ENCODE measurements around the gene ZNF768.
"Not testable (repeated sequence)": the region's sequence is repeated elsewhere in the genome, so short reads cannot be mapped to it uniquely, and the experiment has no call there.

ZNF768 gene

DNA sequence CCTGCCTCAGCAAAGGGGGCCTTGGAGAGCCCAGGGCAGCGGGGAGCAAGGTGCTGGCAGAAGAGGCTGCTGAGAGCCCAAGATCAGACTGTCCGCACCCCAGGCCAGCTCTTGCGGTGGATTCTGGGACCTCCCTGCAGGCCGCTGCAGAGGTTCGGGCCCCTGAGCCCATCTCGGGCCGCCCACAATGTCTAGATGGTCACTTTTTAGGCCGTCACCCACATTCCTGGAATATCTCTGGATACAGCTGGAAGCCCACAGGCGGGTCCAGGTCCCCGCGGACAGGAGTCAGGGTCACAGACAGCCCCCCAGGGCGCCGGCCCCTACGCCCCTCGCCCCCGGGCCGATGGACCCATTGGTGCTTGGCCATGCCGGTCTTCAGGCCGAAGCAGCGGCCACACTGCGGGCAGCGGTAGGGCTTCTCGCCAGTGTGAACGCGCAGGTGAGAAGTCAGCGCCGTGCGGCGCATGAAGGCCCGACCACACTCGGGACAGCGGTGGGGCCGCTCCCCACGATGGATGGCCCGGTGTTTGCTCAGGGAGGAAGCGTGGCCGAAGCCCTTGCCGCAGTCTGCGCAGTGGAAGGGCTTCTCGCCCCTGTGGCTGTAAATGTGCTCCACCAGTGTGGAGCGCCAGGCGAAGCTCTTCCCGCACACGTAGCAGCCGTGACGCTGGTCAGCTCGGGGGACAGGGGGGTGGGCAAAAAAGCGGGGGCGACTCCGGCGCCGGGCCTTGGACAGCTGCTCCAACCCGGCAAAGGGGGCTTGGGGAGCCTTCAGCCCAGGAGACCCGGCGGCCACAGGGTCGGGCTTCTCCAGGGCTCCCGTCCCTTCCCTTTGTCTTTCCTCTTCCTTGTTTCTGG is 6.1 kb upstream of the ZNF768 start:
- no peak for DNase-seq

DNA sequence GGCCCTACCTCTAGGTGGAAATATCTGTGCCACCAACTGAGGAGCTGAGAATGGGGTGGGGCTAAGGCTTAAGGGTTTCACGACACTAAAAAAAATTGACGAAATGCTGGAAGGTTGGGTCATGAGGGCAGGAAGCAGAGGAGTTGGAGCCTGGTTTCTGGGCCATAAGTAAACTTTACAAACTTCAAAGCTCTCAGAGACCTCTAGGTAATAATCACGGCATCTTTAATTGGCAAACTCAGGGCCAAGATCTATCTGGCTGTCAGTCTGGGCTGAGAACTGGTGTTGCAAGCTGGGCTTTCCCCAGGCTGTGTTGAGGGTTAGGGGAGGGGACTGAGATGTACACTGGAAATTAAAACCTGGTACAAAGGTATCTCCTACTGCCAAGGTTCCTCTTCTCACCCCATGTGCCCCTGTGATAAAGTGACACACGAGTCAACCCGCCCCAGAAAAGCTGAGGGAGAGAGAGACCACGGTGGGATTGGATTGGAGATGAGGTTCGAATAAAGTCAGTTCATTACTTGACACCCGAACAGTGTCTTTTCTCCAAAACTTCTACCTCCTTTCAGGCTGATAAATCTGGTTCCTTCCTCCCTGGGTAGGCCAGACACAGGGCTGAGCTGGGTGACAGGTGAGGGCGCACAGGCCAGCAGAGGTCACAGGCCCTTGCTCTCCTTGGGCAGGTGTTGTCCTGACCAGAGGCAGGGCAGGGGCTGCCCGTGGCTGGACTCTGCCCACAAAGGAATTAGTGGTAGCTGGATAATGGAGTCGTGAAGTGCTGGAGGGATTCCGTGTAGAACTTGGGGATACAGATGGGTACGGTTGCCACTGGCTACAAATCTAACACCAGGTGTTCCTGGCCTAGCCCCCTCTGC is 4.0 kb upstream of the ZNF768 start:
- DNase-seq: no peak

DNA sequence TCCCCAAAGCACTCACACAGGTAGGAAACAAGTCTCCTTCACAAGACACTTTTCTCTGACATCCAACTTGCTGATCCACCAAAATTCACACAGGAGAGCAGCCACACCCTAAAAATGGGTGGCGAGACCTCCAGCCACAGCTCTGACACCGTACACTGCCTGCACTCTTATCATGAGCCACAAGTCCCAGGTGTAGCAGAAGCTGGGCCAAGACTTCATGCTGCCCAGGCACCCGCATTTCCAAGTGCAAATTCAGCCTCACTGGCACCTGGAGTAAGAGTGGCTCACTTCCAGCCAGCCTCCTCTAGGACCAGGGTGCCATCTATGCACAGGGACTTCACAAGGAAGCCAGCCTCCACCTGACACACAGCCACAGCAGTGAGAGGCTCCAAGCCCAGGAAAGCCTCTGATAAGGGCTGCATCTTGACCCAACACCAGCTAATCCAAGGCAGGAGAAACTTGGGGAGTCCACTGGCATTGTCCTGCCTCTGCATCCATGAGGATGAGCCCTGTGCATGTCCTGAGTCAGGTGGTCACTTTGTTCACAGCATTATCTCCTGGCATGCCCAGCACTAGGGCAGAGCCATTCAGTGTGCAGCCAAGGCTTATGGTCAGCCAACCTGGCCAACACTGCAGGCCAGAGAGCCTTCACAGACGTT is 2.6 kb upstream of the ZNF768 start:
- DNase-seq: no peak

DNA sequence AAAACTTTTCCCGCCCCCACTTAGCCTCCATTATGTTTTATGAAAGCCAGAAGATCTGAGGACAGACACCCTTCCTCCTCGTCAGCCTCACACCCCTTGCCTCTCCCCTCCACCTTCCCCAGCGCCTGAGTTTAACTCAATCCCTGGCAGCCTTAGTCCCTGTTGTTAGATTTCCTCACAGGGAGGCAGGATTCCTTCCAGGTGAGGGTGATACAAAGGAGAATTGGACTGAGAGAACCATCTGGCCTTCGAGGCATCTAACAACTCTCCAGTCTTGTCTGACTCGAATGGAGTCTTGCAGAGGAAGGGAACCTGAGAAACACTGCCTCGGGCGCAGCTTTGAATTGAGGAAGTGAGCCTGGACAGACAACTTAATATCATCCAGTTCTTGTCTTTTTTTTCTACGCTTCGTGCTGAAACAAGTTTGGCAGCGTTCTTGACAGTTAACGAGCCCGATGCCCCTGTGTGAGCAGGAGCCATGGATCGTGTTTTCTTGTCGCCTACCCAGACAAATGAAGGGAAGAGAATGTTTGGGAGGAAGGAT is 1.3 kb upstream of the ZNF768 start:
- peak; percentile 81 for DNase-seq

DNA sequence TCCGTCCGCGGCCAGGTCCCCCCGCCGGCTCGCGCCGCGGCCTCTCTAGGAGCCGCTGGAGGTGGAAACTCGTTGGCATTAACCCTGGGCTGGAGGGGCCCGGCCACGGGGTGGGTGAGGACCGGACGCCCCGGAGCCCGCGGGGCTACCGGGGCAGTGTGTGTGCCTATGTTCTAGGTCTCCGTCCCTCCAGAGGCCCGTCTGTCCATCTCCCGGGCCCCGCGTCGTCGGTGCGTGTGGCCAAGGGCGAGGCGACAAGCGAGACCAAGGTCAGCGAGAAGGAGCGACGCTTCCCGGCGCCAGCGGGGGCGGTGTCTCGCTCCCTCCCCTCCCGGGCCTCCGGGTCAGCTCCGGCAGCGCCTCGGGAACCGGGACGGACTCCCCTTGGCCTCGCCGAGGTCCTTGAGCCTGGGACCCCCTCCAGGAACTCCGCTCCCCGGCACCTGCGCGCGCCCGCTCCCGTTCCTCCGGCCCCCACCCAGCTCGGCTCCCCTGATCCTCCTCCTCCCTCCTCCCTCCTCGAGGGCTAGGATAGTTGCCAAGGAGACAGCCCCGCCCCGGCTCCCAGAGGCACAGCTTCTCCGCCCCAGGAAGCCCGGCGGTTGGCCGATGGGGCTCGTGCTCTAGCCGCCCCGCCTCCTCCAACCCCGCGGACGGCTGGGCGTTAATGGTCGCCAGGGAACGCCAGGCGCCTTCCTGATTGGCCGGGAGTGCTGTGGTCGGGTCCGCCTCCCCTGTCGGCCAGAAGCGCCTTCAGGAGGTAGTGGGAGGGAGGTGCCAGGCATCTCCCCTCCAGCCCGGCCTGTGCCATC is 663 bp upstream of the ZNF768 start:
- DNase-seq: peak; percentile 95

DNA sequence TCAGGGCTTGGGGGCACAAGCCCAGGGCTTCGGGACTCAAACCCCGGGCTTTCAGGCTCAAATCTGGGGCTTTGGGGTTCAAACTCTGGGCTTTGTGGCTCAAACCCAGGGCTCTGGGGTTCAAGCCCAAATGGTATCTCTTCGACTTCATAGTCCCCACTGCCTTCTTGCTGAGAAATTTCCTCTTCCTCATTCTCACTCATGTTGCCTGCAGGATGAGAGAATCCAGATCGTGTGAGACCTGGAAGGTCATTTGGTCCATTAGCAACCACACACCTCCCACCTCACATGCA is 576 bp downstream of the ZNF768 start:
- no peak for DNase-seq

DNA sequence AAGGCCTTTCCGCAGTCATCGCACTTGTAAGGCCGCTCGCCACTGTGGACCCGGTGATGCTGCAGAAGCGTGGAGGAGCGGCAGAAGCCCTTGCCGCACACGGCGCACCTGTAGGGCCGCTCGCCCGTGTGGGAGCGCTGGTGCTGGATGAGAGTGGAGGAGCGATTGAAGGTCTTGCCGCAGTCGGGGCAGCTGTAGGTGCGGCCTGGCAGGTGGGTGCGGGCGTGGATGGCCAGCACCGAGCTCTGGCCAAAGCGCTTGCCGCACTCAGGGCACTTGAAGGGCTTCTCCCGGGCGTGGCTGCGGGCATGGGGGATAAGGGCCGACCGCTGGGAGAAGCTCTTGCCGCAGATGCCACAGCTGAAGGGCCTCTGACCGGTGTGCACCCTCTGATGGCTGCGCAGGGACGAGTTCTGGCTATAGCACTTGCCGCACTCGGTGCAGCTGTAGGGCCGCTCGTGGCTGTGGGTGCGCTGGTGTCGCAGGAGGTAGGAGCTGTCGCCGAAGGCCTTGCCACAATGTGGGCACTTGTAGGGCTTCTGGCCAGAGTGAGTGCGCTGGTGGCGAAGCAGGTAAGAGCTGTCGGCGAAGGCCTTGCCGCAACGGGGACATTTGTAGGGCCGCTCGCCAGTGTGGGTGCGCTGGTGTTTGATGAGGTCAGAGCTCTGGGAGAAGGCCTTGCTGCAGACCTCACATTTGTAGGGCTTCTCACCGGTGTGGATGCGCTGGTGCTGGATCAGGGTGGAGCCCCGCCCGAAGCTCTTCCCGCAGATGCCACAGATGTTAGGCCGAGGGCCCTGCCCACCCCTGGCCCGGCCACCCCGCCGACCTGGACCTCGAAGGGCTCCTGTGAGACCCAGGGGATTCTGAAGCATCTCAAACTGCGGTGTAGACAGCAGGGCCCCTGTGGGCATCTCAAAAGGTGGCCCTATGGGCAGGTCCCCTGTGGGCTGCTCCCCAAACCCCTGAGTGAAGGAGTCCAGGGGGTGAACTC is 1.5 kb downstream of the ZNF768 start:
- DNase-seq: no peak

DNA sequence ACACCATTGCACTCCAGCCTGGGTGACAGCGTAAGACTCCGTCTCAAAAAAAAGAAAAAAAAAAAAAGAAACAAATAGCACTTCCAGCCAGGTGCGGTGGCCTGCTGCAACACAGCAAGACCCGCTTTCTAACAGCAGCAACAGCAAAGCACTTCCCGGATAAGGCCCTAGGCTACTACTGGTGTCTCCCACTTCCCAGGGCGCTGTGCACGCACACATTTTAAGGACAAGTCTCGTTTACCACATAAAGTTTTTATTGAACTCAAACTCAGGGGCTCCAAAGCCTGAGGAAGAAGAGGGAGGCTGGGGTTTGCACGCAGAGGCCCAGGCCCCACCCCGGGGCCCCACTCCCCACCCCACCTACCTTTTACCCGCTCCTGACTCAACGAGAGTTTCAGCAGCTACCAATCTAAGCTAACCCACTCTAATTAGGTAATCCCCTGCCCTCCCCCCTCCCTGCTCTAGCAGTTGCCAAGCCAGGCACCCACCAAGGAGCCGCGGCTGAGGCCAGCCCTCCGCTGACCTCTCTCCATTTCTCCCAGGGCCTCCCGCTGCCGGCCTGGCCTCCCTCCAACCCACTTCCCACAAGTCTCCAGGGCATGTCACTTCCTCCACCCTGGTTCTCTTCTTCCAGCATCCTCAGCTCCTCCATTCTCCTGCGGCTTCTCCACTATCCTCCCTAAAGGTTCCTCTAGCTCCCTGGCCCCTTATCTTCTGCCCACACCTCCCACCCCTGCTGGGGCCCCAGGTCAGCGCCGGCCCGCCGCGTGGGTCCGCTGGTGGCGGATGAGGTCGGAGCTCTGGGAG is 2.4 kb downstream of the ZNF768 start:
- no peak for DNase-seq

DNA sequence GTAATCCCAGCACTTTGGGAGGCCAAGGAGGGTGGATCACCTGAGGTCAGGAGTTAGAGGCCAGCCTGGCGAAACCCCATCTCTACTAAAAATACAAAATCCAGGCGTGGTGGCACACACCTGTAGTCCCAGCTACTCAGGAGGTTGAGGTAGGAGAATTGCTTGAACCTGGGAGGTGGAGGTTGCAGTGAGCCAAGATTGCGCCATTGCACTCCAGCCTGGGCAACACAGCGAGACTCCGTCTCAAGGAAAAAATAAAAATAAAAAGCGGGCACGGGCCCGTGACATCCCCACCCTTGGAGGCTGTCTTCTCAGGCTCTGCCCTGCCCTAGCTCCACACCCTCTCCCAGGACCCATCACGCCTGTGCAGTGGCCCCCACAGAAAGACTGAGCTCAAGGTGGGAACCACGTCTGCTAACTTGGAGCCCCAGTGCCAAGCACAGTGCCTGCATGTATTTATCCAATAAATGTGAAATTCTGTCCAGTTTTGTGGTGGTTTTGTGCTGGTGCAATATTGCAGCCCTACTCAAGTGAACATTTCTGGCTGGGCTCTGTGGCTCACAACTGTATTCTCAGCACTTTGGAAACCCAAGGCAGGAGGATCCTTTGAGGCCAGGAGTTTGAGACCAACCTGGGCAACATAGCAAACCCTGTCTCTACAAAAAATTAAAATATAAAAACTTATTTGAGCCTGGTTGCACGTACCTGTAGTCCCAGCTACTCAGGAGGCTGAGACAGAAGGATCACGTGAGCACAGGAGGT is 3.5 kb downstream of the ZNF768 start:
- not testable (repeated sequence) for DNase-seq

DNA sequence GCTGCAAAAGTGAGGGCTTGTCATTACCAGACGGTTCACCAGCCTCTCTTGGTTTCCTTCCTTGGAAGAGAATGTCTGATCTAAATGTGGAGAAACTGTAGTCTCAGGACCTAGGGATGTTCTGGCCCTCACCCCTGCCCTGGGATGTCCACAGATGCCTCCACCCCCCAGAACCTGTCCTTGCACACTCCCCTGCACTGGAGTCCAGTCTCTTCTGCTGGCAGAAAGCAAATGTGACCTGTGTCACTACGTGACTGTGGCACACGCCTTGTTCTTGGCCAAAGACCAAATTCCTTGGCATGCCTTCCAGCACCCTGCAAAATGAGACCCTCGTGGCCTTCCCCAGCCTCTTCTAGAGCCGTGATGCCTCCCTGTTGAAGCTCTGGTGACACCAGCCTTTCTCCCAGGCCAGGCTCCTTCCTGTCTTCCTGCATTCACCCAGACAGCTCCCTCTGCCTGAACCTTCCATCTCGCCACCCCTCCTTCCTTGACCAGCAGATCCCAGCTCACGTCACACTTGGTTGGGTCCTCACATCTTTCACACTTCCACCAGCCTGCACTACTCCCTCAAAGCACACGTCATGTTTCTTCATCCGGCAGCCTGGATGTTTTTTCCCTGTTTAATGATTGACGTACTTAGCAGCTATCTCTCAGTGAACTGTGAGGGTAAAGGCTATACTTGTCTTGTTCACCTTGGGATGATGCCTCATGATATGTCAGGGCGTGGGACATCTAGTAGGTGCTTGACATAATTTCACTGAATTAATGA is 4.3 kb downstream of the ZNF768 start:
- DNase-seq: no peak

DNA sequence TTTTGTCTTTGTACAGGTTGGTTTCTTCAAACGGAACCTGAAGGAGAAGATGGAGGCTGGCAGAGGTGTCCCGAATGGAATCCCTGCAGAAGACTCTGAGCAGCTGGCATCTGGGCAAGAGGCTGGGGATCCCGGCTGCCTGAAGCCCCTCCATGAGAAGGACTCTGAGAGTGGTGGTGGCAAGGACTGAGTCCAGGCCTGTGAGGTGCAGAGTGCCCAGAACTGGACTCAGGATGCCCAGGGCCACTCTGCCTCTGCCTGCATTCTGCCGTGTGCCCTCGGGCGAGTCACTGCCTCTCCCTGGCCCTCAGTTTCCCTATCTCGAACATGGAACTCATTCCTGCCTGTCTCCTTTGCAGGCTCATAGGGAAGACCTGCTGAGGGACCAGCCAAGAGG is 4.9 kb downstream of the ZNF768 start:
- DNase-seq: no peak

DNA sequence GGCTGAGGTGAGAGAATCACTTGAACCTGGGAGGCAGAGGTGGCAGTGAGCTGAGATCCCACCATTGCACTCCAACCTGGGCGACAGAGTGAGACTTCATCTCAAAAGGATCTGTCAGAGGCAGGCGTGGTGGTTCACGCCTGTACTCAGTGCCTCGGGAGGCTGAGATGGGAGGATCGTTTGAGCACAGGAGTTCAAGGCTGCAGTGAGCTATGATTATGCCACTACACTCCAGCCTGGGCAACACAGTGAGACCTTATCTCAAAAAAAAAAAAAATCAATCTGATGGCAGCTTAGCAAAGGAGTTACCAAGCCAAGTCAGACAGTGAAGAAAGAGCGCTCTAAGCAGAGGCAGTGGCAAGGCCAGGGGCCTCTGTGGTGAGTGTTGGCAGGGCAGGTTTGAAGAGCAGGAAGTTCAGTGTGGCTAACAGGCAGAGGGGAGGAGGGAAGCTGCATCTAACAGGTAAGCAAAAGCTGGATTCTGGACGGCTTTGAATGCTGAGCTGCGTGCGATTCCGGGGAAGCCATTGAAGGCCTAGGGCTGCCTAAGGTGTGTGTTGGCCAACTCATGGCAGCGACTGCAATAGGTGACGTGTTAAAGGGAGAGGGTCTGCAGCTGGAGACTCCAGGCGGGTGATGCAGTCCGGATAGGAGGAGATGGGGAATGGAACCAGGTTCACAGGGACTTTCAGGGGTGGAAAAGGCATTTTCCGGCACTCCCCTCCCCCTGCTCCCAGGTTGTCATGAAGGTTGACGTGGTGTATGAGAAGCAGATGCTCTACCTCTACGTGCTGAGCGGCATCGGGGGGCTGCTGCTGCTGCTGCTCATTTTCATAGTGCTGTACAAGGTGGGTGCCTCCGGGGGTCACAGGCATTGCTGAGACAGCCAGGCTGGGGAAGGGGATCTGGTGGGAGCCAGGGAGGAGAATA is 7.0 kb downstream of the ZNF768 start:
- no peak for DNase-seq

DNA sequence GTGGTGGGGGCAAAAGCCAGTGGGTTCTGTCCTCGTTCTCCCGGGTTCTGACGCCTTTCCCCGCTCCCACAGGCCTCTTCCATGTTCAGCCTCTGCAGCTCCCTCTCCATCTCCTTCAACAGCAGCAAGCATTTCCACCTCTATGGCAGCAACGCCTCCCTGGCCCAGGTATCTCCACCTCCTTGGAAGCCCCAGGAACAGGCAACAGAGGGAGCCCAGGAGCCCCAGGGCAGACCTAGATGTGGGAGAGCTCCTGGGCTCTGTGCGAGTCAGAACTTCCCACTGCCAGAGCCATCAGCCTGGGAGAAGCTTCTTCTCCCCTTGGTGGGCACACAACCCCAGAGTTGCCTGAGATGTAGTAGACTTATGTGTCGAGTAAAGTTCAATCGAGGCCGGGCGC is 7.8 kb downstream of the ZNF768 start:
- DNase-seq: no peak

DNA sequence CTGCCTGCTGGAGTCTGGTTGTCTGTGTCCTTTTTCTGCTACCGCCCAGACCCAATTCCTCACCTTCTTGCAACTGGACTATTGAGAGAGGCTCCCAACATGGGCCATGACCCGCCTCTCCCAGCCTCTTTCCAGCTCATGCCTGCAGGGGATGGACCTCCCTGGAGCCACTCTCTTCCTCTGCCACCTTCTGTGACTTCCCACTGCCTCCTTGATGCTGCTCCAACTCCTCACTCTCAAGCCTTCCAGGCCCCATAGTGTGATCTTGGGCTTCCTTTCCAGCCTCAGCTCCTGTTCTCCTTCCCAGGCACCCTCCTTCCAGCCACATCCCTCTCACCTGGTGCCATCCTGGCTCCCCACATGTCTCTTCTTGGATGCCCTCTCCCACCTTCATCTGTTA is 11.1 kb downstream of the ZNF768 start:
- no peak for DNase-seq

DNA sequence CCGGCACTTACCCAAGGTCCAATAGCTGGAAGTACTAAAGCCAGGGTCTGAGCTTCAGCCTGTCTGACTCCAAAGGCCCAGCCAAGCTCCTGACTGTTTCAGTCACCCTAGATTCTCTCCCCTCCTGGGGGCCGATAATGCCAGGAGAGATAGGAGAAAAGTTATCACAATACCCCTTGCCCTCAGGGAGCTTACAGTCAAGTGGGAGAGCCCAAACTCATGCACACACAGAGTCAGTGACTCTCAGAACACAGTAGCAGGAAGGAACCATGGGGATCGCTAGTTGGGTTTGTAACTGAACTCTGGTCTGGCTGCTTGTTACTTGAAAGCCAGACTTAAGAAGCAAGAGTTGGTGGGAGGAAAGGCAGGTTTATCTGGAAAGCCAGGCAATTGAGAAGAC is 14.9 kb downstream of the ZNF768 start:
- DNase-seq: no peak

DNA sequence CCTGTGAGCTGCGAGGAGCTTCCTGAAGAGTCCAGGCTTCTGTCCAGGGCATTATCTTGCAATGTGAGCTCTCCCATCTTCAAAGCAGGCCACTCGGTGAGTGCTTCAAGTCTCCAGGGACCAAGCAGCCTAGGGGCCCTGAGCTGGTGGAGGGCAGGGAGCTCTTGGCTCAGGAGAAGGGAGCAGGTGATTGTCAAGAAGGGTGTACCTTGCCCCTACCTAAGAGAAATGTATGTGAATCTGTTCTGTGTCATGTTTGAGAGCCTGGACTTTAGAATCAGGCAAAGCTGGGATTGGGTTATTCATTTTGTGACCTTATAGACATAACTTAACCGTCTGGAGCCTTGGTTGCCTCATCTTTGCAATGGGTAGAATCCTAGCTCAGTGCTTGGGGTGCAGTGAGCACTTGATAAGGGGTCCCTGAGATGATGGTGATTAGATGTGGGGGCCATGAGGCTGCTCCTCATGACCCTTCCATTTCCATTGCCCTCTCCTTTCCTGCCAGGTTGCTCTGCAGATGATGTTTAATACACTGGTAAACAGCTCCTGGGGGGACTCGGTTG is 15.9 kb downstream of the ZNF768 start:
- no peak for DNase-seq

DNA sequence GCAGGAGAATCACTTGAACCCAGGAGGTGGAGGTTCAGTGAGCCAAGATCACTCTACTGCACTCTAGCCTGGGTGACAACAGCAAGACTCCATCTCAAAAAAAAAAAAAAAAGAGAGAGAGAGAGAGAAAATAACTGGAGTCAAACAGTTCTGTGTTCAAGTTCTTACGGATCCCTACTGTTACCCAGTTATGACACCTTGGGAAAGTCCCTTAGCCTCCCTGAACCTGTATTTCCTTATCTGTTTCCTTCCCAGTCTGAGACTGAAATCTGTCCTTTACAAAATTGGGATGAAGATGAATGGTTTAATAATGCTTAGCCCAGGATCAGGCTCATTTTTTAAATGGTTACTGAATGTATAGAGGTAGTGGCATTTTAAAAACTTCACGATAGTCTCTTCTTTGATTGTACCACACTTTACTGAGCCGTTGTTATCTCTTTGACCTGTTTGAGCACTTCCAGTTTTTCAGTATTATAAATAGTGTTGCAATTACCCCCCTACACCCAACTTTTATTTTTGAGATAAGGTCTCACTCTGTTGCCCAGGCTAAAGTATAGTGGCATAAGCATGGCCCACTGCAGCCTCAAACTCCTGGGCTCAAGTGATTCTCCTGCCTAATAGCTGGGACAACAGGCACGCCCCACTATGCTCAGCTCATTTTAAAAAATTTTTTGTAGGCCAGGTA is 17.1 kb downstream of the ZNF768 start:
- no peak for DNase-seq

Measured in KG1 (cell line).